IPS DF 19.7 (cell line): ENCODE measurements around the gene REXO5.
"Not testable (repeated sequence)": the region's sequence is repeated elsewhere in the genome, so short reads cannot be mapped to it uniquely, and the experiment has no call there.

Experiments used
- DNase-seq: peaks from one replicate; pipeline ENCODE4 v3.0.0-alpha.2; 2013; ENCODE audit warnings: low read depth, low spot score

REXO5 gene

GRCh38 chr16:20806168-20807050 is at the start of gene REXO5, which contains the start of gene ERI2:
Gene REXO5 (plus strand): TSS chr16:20806527. CDS start chr16:20806954, 427 bp downstream.
Gene ERI2 (minus strand): TSS chr16:20806472. CDS start chr16:20806430, 42 bp downstream.
- peak; percentile 77 for DNase-seq

GRCh38 chr16:20760346-20760745 is 46.0 kb upstream of the REXO5 start:
- no peak for DNase-seq

- DNase-seq, result no peak
These were observed 45.2 kb upstream of the REXO5 start for GRCh38 chr16:20761175-20761574.

GRCh38 chr16:20762404-20763123 is 43.8 kb upstream of the REXO5 start:
- DNase-seq, result no peak

GRCh38 chr16:20763461-20764232 is 42.7 kb upstream of the REXO5 start, which contains the start of gene ACSM3:
Gene ACSM3 (plus strand): TSS chr16:20764014. CDS start chr16:20770035, 6,021 bp downstream.
- peak; percentile 59 for DNase-seq

GRCh38 chr16:20764448-20764847 is 41.9 kb upstream of the REXO5 start:
- DNase-seq, result not testable (repeated sequence)

GRCh38 chr16:20765732-20766131 is 40.6 kb upstream of the REXO5 start:
- no peak for DNase-seq

GRCh38 chr16:20766294-20766693 is 40.0 kb upstream of the REXO5 start:
- DNase-seq, result no peak

GRCh38 chr16:20767577-20767976 is 38.8 kb upstream of the REXO5 start:
- no peak for DNase-seq

GRCh38 chr16:20768121-20768520 is 38.2 kb upstream of the REXO5 start:
- no peak for DNase-seq

GRCh38 chr16:20768818-20769217 is 37.5 kb upstream of the REXO5 start:
- no peak for DNase-seq

- no peak for DNase-seq
These were observed 32.6 kb upstream of the REXO5 start for GRCh38 chr16:20773679-20774078.

GRCh38 chr16:20774703-20775362 is 31.5 kb upstream of the REXO5 start:
- peak; percentile 68 for DNase-seq

- no peak for DNase-seq
These were observed 24.6 kb upstream of the REXO5 start for GRCh38 chr16:20781697-20782096.

GRCh38 chr16:20782470-20782869 is 23.9 kb upstream of the REXO5 start:
- DNase-seq, result no peak

GRCh38 chr16:20784204-20784603 is 22.1 kb upstream of the REXO5 start:
- no peak for DNase-seq

- DNase-seq, result no peak
These were observed 17.2 kb upstream of the REXO5 start for GRCh38 chr16:20789130-20789529.

- DNase-seq, result no peak
These were observed 14.3 kb upstream of the REXO5 start for GRCh38 chr16:20791923-20792612.

GRCh38 chr16:20798364-20798763 is 8.0 kb upstream of the REXO5 start:
- no peak for DNase-seq

GRCh38 chr16:20799599-20799998 is 6.7 kb upstream of the REXO5 start:
- no peak for DNase-seq

GRCh38 chr16:20801278-20801677 is 5.0 kb upstream of the REXO5 start:
- no peak for DNase-seq
